GM19193 (cell line): ENCODE results near the gene ASTN2.

Experiments used
- POLR2A ChIP-seq: IDR thresholded peaks from 4 replicates; pipeline ENCODE4 v1.6.1; 2011; ENCODE audit not compliant: insufficient read depth, insufficient read length; ENCODE audit errors: extremely low read depth

ASTN2 gene

GRCh38 chr9:117403848-117404247, 11.0 kb downstream of the ASTN2 start:
- TF ChIP-seq POLR2A, result no peak

- TF ChIP-seq POLR2A, result no peak
Observed at GRCh38 chr9:117403403-117403811, 11.4 kb downstream of the ASTN2 start.

GRCh38 chr9:117400171-117400570, 14.7 kb downstream of the ASTN2 start:
- TF ChIP-seq POLR2A, result no peak

GRCh38 chr9:117395151-117395650, 19.7 kb downstream of the ASTN2 start:
- no peak for TF ChIP-seq POLR2A

GRCh38 chr9:117394655-117395054, 20.2 kb downstream of the ASTN2 start:
- no peak for TF ChIP-seq POLR2A

GRCh38 chr9:117392992-117393391, 21.9 kb downstream of the ASTN2 start:
- TF ChIP-seq POLR2A, result no peak

- no peak for TF ChIP-seq POLR2A
Observed at GRCh38 chr9:117387422-117387821, 27.4 kb downstream of the ASTN2 start.

GRCh38 chr9:117379341-117379740, 35.5 kb downstream of the ASTN2 start:
- no peak for TF ChIP-seq POLR2A

GRCh38 chr9:117377046-117377445, 37.8 kb downstream of the ASTN2 start:
- no peak for TF ChIP-seq POLR2A

GRCh38 chr9:117375956-117376355, 38.9 kb downstream of the ASTN2 start:
- TF ChIP-seq POLR2A, result no peak

- no peak for TF ChIP-seq POLR2A
Observed at GRCh38 chr9:117374076-117374725, 40.7 kb downstream of the ASTN2 start.

- TF ChIP-seq POLR2A, result no peak
Observed at GRCh38 chr9:117368684-117369230, 46.1 kb downstream of the ASTN2 start.

- no peak for TF ChIP-seq POLR2A
Observed at GRCh38 chr9:117365438-117365837, 49.4 kb downstream of the ASTN2 start.

GRCh38 chr9:117363006-117363405, 51.9 kb downstream of the ASTN2 start:
- TF ChIP-seq POLR2A, result no peak

GRCh38 chr9:117359910-117360309, 54.9 kb downstream of the ASTN2 start:
- TF ChIP-seq POLR2A, result no peak

- TF ChIP-seq POLR2A, result no peak
Observed at GRCh38 chr9:117355542-117355941, 59.3 kb downstream of the ASTN2 start.
